ENCODE results near the gene ARHGAP28.

ARHGAP28 gene

GRCh38 chr18:6949800-6950586, 220.5 kb downstream of the ARHGAP28 start:
- no peak overlapping the region for H2AFZ ChIP-seq (ENCODE audit: low read depth, low read length)
- no peaks in the 10 kb centered on the region for H3K4me1 ChIP-seq (ENCODE audit: control insufficient read depth, insufficient read depth, low read depth, low read length)
- DNase-seq, result no peak
- H4K8ac ChIP-seq (ENCODE audit: low read length), result no peak overlapping the region
- H3K27ac ChIP-seq (ENCODE audit: low read length, poor library complexity, severe bottlenecking), result no peak overlapping the region
- no peak overlapping the region for H3K18ac ChIP-seq (ENCODE audit: low read depth in 1 of 2, low read length in 2 of 2)
- H2AK5ac ChIP-seq (ENCODE audit: low read length, severe bottlenecking), result no peak overlapping the region
- H2BK15ac ChIP-seq (ENCODE audit: low read depth, poor library complexity, severe bottlenecking), result no peak overlapping the region
- H3K23ac ChIP-seq (ENCODE audit: low read length in 2 of 2), result no peak overlapping the region
- H3K4me3 ChIP-seq (ENCODE audit: insufficient read depth in 1 of 2, low read depth in 1 of 2, low read length in 2 of 2), result no peak overlapping the region
- peaks cover 0 to 9% of the 10 kb centered on the region in 2 experiments for H3K27me3 ChIP-seq (ENCODE audit: control insufficient read depth in 1 of 2, insufficient read depth in 1 of 2, low read length in 2 of 2)
- H3K36me3 ChIP-seq (ENCODE audit: control insufficient read depth in 1 of 2, insufficient read depth in 2 of 2, low read depth in 1 of 2, low read length in 2 of 2), result peaks cover 0 to 64% of the 10 kb centered on the region in 2 experiments
- H2BK120ac ChIP-seq (ENCODE audit: low read depth, low read length), result no peak overlapping the region
- H3K14ac ChIP-seq (ENCODE audit: low read length in 2 of 2), result no peak overlapping the region
- H4K91ac ChIP-seq (ENCODE audit: low read length), result no peak overlapping the region
- H3K4me2 ChIP-seq (ENCODE audit: low read length, poor library complexity, severe bottlenecking), result no peak overlapping the region
- 83% methylated on average over 11 of the region's 11 CpGs for WGBS
- no peak overlapping the region for H2BK12ac ChIP-seq (ENCODE audit: low read length in 2 of 2)
- H3K4ac ChIP-seq (ENCODE audit: low read depth in 1 of 2, low read length in 2 of 2), result no peak overlapping the region
- H2BK5ac ChIP-seq (ENCODE audit: low read depth, low read length, poor library complexity, severe bottlenecking), result no peak overlapping the region
- no peaks in the 10 kb centered on the region for H3K9me3 ChIP-seq (ENCODE audit: control insufficient read depth, low read length)
- H3K79me1 ChIP-seq (replicated peaks; ENCODE audit: low read length, poor library complexity, severe bottlenecking), result no peaks in the 10 kb centered on the region
- no peak overlapping the region for H3K9ac ChIP-seq (ENCODE audit: low read length)

DNA sequence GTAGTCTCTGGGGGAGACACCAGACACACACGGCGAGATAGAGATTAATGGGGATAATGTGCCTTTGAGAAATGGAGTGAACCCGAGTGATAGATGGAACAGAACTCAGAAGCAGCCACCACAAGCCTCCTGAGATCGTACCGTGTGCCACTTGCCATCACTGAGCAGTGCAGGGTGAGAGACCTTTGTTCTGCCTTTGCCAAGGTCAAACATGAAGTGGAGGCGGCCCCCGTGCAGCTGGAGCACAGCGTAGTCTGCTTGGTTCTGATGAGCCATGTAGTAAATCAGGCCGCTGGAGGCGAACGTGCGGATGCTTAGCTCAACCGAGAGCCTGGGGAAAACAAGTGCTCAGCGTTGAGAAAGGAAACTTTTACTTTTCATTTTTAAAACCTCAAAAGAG, 221.1 kb downstream of the ARHGAP28 start:
- no peak overlapping the region for H2AFZ ChIP-seq (ENCODE audit: low read depth, low read length)
- no peak overlapping the region for H4K91ac ChIP-seq (ENCODE audit: low read length)
- H3K23ac ChIP-seq (ENCODE audit: low read length in 2 of 2), result no peak overlapping the region
- peaks cover 0 to 65% of the 10 kb centered on the region in 2 experiments for H3K36me3 ChIP-seq (ENCODE audit: control insufficient read depth in 1 of 2, insufficient read depth in 2 of 2, low read depth in 1 of 2, low read length in 2 of 2)
- H2BK120ac ChIP-seq (ENCODE audit: low read depth, low read length), result no peak overlapping the region
- no peak overlapping the region for H3K9ac ChIP-seq (ENCODE audit: low read length)
- no peak overlapping the region for H3K27ac ChIP-seq (ENCODE audit: low read length, poor library complexity, severe bottlenecking)
- no peak overlapping the region for H3K18ac ChIP-seq (ENCODE audit: low read depth in 1 of 2, low read length in 2 of 2)
- H2BK15ac ChIP-seq (ENCODE audit: low read depth, poor library complexity, severe bottlenecking), result no peak overlapping the region
- H3K4ac ChIP-seq (ENCODE audit: low read depth in 1 of 2, low read length in 2 of 2), result no peak overlapping the region
- peaks cover 0 to 9% of the 10 kb centered on the region in 2 experiments for H3K27me3 ChIP-seq (ENCODE audit: control insufficient read depth in 1 of 2, insufficient read depth in 1 of 2, low read length in 2 of 2)
- H4K8ac ChIP-seq (ENCODE audit: low read length), result no peak overlapping the region
- H2AK5ac ChIP-seq (ENCODE audit: low read length, severe bottlenecking), result no peak overlapping the region
- no peaks in the 10 kb centered on the region for H3K79me1 ChIP-seq (replicated peaks; ENCODE audit: low read length, poor library complexity, severe bottlenecking)
- H3K4me3 ChIP-seq (ENCODE audit: insufficient read depth in 1 of 2, low read depth in 1 of 2, low read length in 2 of 2), result no peak overlapping the region
- no peak overlapping the region for H2BK12ac ChIP-seq (ENCODE audit: low read length in 2 of 2)
- H3K4me2 ChIP-seq (ENCODE audit: low read length, poor library complexity, severe bottlenecking), result no peak overlapping the region
- no peak overlapping the region for H2BK5ac ChIP-seq (ENCODE audit: low read depth, low read length, poor library complexity, severe bottlenecking)
- no peak overlapping the region for H3K14ac ChIP-seq (ENCODE audit: low read length in 2 of 2)
- no peaks in the 10 kb centered on the region for H3K9me3 ChIP-seq (ENCODE audit: control insufficient read depth, low read length)
- no peaks in the 10 kb centered on the region for H3K4me1 ChIP-seq (ENCODE audit: control insufficient read depth, insufficient read depth, low read depth, low read length)
- no peak for DNase-seq
- WGBS, result 87% methylated on average over 14 of the region's 14 CpGs

DNA sequence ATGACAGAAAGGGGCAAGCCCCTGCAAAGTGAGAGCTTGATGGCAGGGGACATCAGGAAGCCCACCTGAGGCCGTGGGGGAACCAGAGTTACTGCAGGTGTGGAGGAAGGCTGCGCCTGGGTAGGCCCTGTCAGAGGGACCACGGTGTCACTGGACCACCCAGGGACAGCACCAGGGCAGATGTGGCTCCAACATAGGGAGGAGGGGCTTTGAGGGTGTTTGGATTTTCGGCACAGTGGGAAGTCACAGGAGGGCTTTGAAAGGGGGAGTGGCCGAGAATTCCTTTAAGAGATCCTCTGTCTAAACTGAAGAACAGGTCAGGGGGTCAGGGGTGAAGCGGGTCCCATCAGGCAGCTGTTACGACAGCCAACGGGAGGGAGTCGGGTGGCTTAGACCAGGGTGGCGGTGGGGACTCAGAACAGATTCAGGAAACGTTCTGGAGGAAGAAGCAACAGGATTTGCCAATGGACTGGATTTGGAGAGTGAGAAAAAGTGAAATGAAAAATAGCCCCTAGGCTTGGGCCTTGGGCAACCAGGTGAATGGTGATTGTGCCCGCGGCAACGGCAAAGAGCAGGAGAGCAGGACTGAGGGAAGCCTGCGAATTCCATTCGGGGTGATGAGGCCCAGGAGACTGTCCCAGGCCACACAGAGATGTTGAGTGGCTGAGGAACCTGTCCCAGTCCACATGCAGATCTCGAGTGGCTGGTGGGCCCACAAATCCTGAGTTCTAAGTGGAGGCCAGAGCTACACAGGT, 222.0 kb downstream of the ARHGAP28 start:
- Histone ChIP-seq H4K91ac (ENCODE audit: low read length) (no peak overlapping the region), H3K4ac (ENCODE audit: low read depth in 1 of 2, low read length in 2 of 2) (no peak overlapping the region)

DNA sequence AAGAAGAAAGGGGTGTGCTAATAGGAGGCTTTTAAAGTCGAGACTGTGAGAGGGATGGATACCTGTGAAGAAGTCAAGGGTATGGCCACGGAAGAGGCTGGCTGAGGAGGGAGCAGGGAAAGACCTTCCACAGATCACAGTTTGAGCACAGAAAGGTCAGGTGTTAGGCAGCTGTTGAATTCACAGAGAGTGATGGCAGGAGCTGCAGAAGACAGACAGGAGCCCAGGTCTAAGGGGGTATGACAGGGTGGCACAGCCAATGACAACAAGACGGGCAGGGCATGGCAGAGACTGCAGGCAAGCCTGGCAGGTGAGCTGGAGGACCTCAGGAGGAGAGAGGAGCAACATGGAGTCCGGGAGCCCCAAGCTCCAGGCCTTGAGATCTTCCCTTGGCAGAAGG, 225.0 kb downstream of the ARHGAP28 start:
- Histone ChIP-seq H3K36me3 (ENCODE audit: control insufficient read depth in 1 of 2, insufficient read depth in 2 of 2, low read depth in 1 of 2, low read length in 2 of 2) (peaks cover 0 to 70% of the 10 kb centered on the region in 2 experiments), H4K8ac (ENCODE audit: low read length) (no peak overlapping the region), H3K18ac (ENCODE audit: low read depth in 1 of 2, low read length in 2 of 2) (no peak overlapping the region), H3K27me3 (ENCODE audit: control insufficient read depth in 1 of 2, insufficient read depth in 1 of 2, low read length in 2 of 2) (peaks cover 0 to 4% of the 10 kb centered on the region in 2 experiments), H2BK120ac (ENCODE audit: low read depth, low read length) (no peak overlapping the region), H3K4me1 (ENCODE audit: control insufficient read depth, insufficient read depth, low read depth, low read length) (peaks cover 5% of the 10 kb centered on the region), H2AK5ac (ENCODE audit: low read length, severe bottlenecking) (no peak overlapping the region), H2AFZ (ENCODE audit: low read depth, low read length) (no peak overlapping the region), H2BK15ac (ENCODE audit: low read depth, poor library complexity, severe bottlenecking) (no peak overlapping the region), H3K4ac (ENCODE audit: low read depth in 1 of 2, low read length in 2 of 2) (no peak overlapping the region), H3K9ac (ENCODE audit: low read length) (no peak overlapping the region), H3K27ac (ENCODE audit: low read length, poor library complexity, severe bottlenecking) (no peak overlapping the region), H3K4me2 (ENCODE audit: low read length, poor library complexity, severe bottlenecking) (no peak overlapping the region), H2BK12ac (ENCODE audit: low read length in 2 of 2) (no peak overlapping the region), H3K4me3 (ENCODE audit: insufficient read depth in 1 of 2, low read depth in 1 of 2, low read length in 2 of 2) (no peak overlapping the region), H4K91ac (ENCODE audit: low read length) (peak overlapping the region; percentile 43), H3K9me3 (ENCODE audit: control insufficient read depth, low read length) (no peaks in the 10 kb centered on the region), H3K79me1 (replicated peaks; ENCODE audit: low read length, poor library complexity, severe bottlenecking) (no peaks in the 10 kb centered on the region), H3K14ac (ENCODE audit: low read length in 2 of 2) (no peak overlapping the region), H2BK5ac (ENCODE audit: low read depth, low read length, poor library complexity, severe bottlenecking) (no peak overlapping the region), H3K23ac (ENCODE audit: low read length in 2 of 2) (no peak overlapping the region)
- no peak for DNase-seq
- 76% methylated on average over 4 of the region's 4 CpGs for WGBS

More for the DNA sequence above, 222.0 kb downstream of the ARHGAP28 start:
- Histone ChIP-seq H3K18ac (ENCODE audit: low read depth in 1 of 2, low read length in 2 of 2) (no peak overlapping the region), H2BK12ac (ENCODE audit: low read length in 2 of 2) (no peak overlapping the region), H3K27me3 (ENCODE audit: control insufficient read depth in 1 of 2, insufficient read depth in 1 of 2, low read length in 2 of 2) (peaks cover 0 to 9% of the 10 kb centered on the region in 2 experiments), H3K9me3 (ENCODE audit: control insufficient read depth, low read length) (no peaks in the 10 kb centered on the region), H2BK5ac (ENCODE audit: low read depth, low read length, poor library complexity, severe bottlenecking) (no peak overlapping the region), H3K27ac (ENCODE audit: low read length, poor library complexity, severe bottlenecking) (no peak overlapping the region), H3K4me3 (ENCODE audit: insufficient read depth in 1 of 2, low read depth in 1 of 2, low read length in 2 of 2) (no peak overlapping the region), H3K23ac (ENCODE audit: low read length in 2 of 2) (no peak overlapping the region), H2BK120ac (ENCODE audit: low read depth, low read length) (no peak overlapping the region), H2AFZ (ENCODE audit: low read depth, low read length) (no peak overlapping the region), H2BK15ac (ENCODE audit: low read depth, poor library complexity, severe bottlenecking) (no peak overlapping the region), H3K4me2 (ENCODE audit: low read length, poor library complexity, severe bottlenecking) (no peak overlapping the region), H3K4me1 (ENCODE audit: control insufficient read depth, insufficient read depth, low read depth, low read length) (no peaks in the 10 kb centered on the region), H3K79me1 (replicated peaks; ENCODE audit: low read length, poor library complexity, severe bottlenecking) (no peaks in the 10 kb centered on the region), H2AK5ac (ENCODE audit: low read length, severe bottlenecking) (no peak overlapping the region), H3K14ac (ENCODE audit: low read length in 2 of 2) (no peak overlapping the region), H3K36me3 (ENCODE audit: control insufficient read depth in 1 of 2, insufficient read depth in 2 of 2, low read depth in 1 of 2, low read length in 2 of 2) (peaks cover 0 to 68% of the 10 kb centered on the region in 2 experiments), H3K9ac (ENCODE audit: low read length) (no peak overlapping the region), H4K8ac (ENCODE audit: low read length) (no peak overlapping the region)
- no peak for DNase-seq
- WGBS, result 71% methylated on average over 17 of the region's 17 CpGs
